ENCODE measurements around the gene USP48. TPM values are rescaled to one million over a fixed set of nuclear protein-coding genes. Genes with fewer than 3 reads are reported as not detected.
A peak's percentile ranks its signal among the peaks of the same experiment; 100 is the strongest.

USP48 gene
- total RNA-seq, 1 experiment from 2014 or later, result 84.8 TPM

- Histone ChIP-seq H3K4me2 (ENCODE audit: insufficient read depth, insufficient read length, low read length) (no peak overlapping the region), H4K91ac (ENCODE audit: insufficient read length, low read depth, low read length) (no peak overlapping the region), H2BK120ac (ENCODE audit: low read depth, low read length, poor library complexity, severe bottlenecking) (no peak overlapping the region), H3K23ac (ENCODE audit: insufficient read length, low read depth, low read length) (no peak overlapping the region), H3K9ac (ENCODE audit: extremely low read depth, insufficient read length, low read length) (no peak overlapping the region), H3K27me3 (ENCODE audit: insufficient read depth, low read length) (no peaks in the 10 kb centered on the region), H3T11ph (ENCODE audit: low read length) (no peak overlapping the region), H2AFZ (ENCODE audit: low read length) (no peak overlapping the region), H3K23me2 (ENCODE audit: insufficient read length, low read depth, low read length, poor library complexity, severe bottlenecking) (no peaks in the 10 kb centered on the region), H3K27ac (ENCODE audit: insufficient read length, low read depth, low read length) (no peak overlapping the region), H4K20me1 (ENCODE audit: control insufficient read depth, insufficient read depth, insufficient read length) (no peaks in the 10 kb centered on the region), H2AK5ac (ENCODE audit: insufficient read length, low read length) (no peak overlapping the region), H3K4me1 (ENCODE audit: insufficient read depth, low read length) (no peaks in the 10 kb centered on the region), H2BK15ac (ENCODE audit: low read depth, low read length) (no peak overlapping the region), H4K8ac (replicated peaks; ENCODE audit: insufficient read length, low read depth, low read length) (no peak overlapping the region), H2BK5ac (ENCODE audit: insufficient read length, low read length) (no peak overlapping the region), H2BK20ac (ENCODE audit: low read depth, low read length, poor library complexity, severe bottlenecking) (no peak overlapping the region), H3K79me1 (ENCODE audit: insufficient read depth, low read depth, low read length, poor library complexity, severe bottlenecking) (peaks cover 6% of the 10 kb centered on the region), H3K56ac (ENCODE audit: insufficient read length, low read depth, low read length) (no peak overlapping the region), H3K79me2 (ENCODE audit: insufficient read depth, low read length) (peaks cover 8% of the 10 kb centered on the region; the same call in 1 of the 2 replicates), H2BK12ac (ENCODE audit: insufficient read length, low read depth, low read length) (no peak overlapping the region), H3K9me3 (ENCODE audit: control insufficient read depth, low read depth, low read length) (no peaks in the 10 kb centered on the region), H4K5ac (ENCODE audit: insufficient read length, low read depth, low read length) (no peak overlapping the region), H3K4ac (ENCODE audit: low read depth, low read length) (no peak overlapping the region), H3K18ac (ENCODE audit: insufficient read length, low read depth, low read length) (no peak overlapping the region), H3K14ac (ENCODE audit: insufficient read depth, low read length) (no peak overlapping the region)
- DNase-seq, result no peak
- Mint-ChIP-seq H3K27me3 (ENCODE audit: low read depth) (no peaks in the 10 kb centered on the region), H3K27ac (peak overlapping the region in 1 of 3 experiments; percentile 39; a peak in 1 of 7 replicates), H3K9me3 (no peaks in the 10 kb centered on the region), H3K4me3 (no peak overlapping the region), H3K36me3 (ENCODE audit: insufficient read depth in 1 of 3, low read depth in 3 of 3) (peaks cover 14 to 43% (median 40%) of the 10 kb centered on the region in 3 experiments; a peak in 6 of 7 replicates), H3K4me1 (no peaks in the 10 kb centered on the region)
- no peak for TF ChIP-seq CTCF (conservative IDR thresholded peaks at IDR 0.05)
- 100% methylated on average over 1 of the region's 12 CpGs for WGBS (ENCODE audit: extremely low coverage, insufficient read length, low lambda C conversion rate)
These were observed 26.4 kb downstream of the USP48 start for GRCh38 chr1:21756393-21757089.
